Hematopoietic multipotent progenitor cell treated with erythropoietin and hydrocortisone succinate and interleukin-3 and kit ligand, for 15 days (in vitro differentiated cells): Measurements from ENCODE around the gene MS4A8.
"Not testable (repeated sequence)": the region's sequence is repeated elsewhere in the genome, so short reads cannot be mapped to it uniquely, and the experiment has no call there.

Source experiments
- DNase-seq: peaks from one replicate; pipeline ENCODE4 v3.0.0-alpha.2; 2015; ENCODE audit warnings: low spot score

Gene MS4A8

GRCh38 chr11:60725592-60725991 is 26.2 kb downstream of the MS4A8 start:
- no peak for DNase-seq

- DNase-seq: no peak
Observed at GRCh38 chr11:60731586-60731985, 32.2 kb downstream of the MS4A8 start.

- DNase-seq: no peak
Observed at GRCh38 chr11:60734279-60734678, 34.9 kb downstream of the MS4A8 start.

DNA sequence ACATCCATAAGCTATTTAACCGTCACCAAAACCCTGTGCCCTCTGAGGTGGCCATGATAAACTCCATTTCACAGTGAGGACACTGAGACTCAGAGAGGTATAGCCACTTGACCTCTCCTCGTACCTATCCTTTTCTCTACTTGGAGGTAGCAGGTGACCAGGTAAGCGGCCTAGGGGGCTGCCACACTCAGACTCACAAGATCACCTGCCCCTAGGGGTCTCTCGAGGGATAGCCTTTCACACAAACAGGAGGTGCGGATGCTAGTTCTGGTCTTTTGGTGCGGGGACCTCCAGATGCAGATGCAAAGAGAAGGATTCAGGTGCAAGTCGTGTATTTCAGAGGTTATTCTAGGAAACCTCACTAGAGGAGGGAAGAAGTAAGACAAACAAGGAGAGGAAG is 39.7 kb downstream of the MS4A8 start:
- DNase-seq: no peak

GRCh38 chr11:60740573-60740972 is 41.2 kb downstream of the MS4A8 start:
- no peak for DNase-seq

DNA sequence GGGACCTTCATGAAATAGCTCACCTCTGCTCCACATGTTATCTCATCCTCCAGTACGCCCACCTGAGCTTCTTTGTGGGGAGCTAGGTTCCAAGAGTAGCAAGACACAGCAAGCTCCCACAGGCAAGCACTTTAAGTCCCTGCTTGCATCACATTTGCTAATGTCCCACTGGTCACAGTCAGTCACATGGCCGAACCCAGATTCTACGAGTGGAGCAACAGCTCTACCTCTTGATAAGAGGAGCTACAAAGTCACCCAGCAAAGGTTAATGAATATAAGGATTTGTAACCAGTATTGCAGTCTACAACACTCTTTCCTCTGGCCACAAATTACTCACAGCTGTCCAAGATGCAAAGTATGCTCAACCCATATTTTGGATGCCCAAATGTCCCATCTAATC is 42.0 kb downstream of the MS4A8 start:
- no peak for DNase-seq

DNA sequence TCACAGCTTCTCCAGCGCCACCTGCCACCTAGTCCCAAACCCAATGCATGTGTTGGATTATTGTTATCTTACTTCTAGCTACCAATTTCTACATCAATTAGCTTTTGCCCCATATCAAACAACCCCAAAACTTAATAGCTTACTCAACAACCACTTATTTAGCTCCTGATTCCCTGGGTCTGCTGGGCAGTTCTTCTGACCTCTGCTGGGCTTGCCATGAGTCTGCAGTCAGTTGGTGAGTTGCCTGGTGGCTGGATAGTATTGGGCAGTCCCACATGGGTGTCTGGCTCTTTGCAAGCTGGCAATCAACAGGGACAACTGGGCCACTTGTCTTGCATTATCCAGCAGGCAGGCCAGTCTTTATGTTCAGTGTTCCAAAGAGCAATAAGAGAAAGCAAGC is 43.6 kb downstream of the MS4A8 start:
- DNase-seq: no peak

DNA sequence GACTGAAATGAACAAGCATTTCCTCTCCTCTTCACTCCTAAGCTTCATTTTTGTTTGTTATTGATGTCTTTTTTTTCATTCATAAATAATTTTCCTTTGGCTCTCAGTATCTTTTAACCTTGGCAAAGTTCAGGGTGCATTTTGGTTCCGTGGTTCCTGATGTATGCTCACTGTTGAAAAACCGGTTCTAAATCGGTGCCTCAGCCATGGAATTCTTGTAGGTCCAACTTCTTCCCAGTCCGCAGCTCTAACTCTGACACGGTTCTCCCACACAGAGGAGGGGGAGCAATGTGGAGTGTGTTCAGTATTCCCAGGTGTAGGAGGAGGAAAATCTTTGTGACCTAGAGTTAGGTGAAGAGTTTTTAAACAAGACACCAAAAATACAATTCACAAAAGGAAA is 44.7 kb downstream of the MS4A8 start:
- DNase-seq: no peak

- DNase-seq: no peak
Observed at GRCh38 chr11:60747359-60747873, 48.0 kb downstream of the MS4A8 start.

DNA sequence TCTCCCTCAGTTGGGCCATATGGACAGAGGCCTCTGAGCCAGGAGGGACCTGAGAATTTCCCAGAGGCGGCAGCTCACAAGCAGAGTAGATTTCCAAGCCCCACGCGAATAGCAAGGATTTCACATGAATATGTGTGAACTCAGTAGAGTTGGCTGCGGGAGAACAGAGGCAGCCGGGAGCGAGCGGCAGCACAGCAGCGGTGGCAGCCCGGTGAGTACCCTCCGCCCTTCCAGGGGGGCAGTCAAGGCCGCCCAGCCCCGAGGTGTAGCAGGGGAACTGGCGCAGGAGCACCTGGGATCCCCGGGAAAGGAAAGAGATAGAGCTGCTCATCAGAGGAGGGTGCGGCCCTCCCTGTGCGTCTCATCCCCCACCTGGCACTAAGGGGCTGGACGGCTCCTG is 48.8 kb downstream of the MS4A8 start:
- DNase-seq: no peak

- DNase-seq: no peak
Observed at GRCh38 chr11:60748821-60749220, 49.4 kb downstream of the MS4A8 start.

DNA sequence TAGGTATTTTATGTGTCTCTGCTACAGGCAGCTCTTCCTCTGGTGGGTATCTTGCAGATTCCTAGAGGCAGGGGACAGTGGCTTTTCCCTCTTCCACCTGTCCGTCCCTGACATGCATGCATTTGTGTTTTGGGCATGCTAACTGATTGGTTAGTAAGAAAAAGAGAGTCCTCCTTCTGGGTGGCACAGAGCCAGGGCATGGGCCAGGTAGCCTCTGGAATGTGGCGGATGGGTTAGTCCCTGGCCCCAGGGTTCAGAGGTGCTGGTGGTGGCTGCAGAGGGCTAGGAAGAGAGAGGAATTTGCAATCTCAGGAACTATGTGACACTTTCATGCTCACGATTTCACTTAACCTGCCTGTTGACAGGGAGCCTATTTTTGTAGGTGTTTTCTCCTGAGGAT is 51.5 kb downstream of the MS4A8 start:
- no peak for DNase-seq

- DNase-seq: no peak
Observed at GRCh38 chr11:60753309-60753708, 53.9 kb downstream of the MS4A8 start.

DNA sequence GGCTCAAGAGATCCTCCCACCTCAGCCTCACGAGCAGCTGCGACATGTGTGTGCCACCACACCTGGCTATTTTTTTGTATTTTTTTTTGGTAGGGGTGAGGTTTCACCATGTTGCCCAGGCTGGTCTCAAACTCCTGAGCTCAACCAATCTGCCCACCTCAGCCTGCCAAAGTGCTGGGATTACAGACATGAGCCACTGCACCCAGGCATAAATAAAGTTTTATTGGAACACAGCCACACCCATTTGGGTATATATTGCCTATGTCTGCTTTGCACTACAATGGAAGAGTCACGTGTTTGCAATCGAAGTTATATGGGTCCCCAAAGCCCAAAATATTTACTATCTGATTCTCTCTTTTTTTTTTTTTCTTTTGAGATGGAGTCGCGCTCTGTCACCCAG is 55.5 kb downstream of the MS4A8 start:
- DNase-seq: no peak

- no peak for DNase-seq
Observed at GRCh38 chr11:60756307-60757032, 57.1 kb downstream of the MS4A8 start, which contains the start of gene MS4A15. Gene MS4A15 (plus strand): TSS chr11:60756867. CDS start chr11:60763734, 6,867 bp downstream.

DNA sequence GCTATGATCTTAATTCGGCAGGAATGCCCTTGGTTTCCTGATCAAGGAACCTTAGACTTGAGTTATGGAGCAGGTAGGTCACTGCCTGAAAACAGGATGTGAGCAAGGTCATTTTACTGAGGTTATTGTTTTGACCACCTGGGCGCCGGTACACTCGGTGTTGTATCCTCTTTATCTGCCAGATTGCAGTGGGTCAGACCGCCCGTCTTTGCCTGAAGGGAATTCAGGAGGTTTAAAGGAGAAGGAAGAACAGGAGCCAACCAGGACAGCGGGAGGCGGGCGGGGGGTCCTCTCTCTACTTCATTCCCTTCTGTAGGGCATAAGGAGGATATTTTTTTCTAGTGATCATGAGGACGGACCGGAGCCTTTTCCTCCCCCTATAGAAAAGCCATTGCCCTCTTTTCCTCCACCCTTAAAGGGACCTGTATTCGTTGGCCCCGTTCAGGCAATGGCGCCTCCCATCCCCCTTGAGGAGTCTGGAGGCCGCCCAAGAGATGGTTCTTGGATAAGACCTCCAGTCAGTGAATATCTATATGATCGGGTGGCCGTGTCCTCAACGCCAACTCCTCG is 57.9 kb downstream of the MS4A8 start:
- no peak for DNase-seq

GRCh38 chr11:60758671-60759070 is 59.3 kb downstream of the MS4A8 start:
- DNase-seq: not testable (repeated sequence)

GRCh38 chr11:60759438-60760225 is 60.2 kb downstream of the MS4A8 start:
- not testable (repeated sequence) for DNase-seq

- no peak for DNase-seq
Observed at GRCh38 chr11:60761436-60762190, 62.2 kb downstream of the MS4A8 start.

DNA sequence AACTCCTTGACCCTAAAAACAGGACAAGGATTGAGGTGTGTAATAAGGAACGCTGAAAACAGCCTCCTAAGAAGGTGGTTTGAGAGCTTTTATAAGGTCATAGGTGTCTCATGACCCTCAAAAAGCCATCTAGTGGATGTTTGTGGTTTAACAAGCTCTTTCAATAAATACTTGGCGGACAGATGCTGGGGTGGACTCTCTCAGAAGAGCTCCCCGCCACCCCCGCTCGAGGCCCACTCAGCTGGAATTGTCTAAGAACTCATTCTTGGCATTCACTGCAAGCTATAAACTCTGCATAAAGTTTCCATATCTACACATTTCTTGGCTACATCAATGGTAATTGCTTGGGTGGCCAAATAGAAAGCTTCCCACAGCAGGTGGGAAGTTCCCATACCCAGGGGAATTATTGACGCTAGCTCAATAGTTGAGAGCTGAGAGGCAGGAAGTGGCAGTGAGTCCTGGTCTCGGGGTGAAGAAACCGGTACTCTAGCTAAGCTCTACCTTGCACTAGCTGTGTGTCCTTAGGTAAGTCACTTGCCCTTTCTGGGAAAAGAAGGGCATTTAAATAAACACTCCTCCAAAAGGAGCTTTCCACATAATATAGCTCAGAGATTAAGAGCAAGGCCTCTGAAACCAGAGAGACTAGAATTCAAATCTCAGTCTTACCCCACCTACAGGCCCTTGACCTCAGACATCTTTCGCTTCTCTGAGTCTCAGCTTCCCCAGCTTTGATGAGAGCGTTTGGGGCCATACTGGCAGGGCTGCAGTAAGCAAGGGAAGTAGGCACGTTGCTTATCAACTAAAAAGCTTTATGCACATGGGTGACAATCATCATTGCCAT is 63.7 kb downstream of the MS4A8 start:
- DNase-seq: no peak

DNA sequence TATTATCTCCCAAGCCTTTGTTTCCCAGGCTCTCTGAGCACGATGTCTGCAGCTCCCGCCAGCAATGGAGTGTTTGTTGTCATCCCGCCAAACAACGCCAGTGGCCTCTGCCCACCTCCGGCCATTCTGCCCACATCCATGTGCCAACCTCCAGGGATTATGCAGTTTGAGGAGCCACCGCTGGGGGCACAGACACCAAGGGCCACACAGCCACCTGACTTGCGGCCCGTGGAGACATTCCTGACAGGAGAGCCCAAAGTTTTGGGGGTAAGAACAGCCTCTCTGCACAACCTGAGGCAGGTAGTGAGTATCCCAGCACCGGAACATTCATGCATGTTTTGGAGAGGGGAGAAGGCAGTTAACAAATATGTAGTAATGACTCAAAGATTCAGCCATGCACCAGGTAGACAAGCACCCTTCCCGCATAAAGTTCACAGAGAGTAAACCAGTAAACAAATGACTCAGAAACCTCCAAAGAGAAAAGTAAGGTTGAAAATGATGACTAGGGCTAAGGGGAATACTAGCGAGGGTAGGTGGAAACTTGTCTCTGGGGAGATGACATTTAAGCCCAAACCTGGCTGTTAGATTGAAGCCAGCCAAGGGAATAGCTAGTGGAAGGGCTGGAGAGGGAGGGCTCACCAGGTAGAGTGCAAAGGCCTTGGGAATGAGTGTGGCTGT is 64.4 kb downstream of the MS4A8 start:
- DNase-seq: no peak
